Nephron progenitor cell (in vitro differentiated cells): ENCODE measurements around the gene CDH4.

ENCODE experiments used
- DNase-seq: peaks from one replicate; pipeline ENCODE4 v3.0.0; 2021
- H3K27ac Mint-ChIP-seq: 2 replicates; pipeline ENCODE4 v1.8.0; 2021; ENCODE audit warnings: mild to moderate bottlenecking, moderate library complexity, mixed read lengths
- H3K27me3 Mint-ChIP-seq: 2 replicates; pipeline ENCODE4 v1.8.0; 2021; ENCODE audit warnings: mild to moderate bottlenecking, low read depth, mixed read lengths; ENCODE audit not compliant: poor library complexity
- H3K36me3 Mint-ChIP-seq: 2 replicates; pipeline ENCODE4 v1.8.0; 2021; ENCODE audit warnings: low read depth, mixed read lengths
- H3K4me1 Mint-ChIP-seq: 2 replicates; pipeline ENCODE4 v1.8.0; 2021; ENCODE audit warnings: mixed read lengths
- H3K4me3 Mint-ChIP-seq: 2 replicates; pipeline ENCODE4 v1.8.0; 2021; ENCODE audit warnings: mild to moderate bottlenecking, moderate library complexity, mixed read lengths
- H3K9me3 Mint-ChIP-seq: 2 replicates; pipeline ENCODE4 v1.8.0; 2021; ENCODE audit warnings: mild to moderate bottlenecking, moderate library complexity, mixed read lengths
- CTCF ChIP-seq: fragments of 200-600 bp; sonication (generic); IDR thresholded peaks from 2 replicates; pipeline ENCODE4 v1.5.0; 2021; ENCODE audit warnings: antibody characterized with exemption

Gene CDH4

DNA sequence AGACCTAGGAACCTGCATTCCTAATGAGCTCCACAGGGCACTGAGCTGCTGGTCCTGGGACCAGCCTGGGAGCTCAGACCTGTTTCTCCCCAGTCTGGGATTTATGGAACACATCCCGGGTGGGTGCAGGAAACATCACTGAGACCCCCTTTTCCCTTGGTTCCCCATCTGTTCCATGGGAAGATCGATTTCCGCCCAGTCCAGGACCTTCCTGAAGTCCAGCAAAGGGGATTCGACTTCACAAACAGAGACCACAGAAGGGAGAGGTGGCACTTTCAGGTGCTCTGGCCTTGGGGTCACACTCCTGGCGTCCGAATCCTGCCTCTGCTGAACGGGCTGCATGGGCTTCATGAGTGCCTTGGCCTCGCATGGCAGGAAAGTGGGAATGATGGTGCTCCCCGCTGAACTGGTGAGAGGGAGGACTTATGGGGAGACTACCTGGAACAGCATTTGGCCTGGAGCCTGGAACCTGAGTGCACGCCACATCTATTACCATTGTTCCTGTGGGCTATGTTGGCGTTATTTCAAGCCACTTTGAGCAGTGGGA lies 517.3 kb downstream of the CDH4 start:
- TF ChIP-seq CTCF = no peak
- no peaks in the 10 kb centered on the region for H3K27me3 Mint-ChIP-seq
- no peak for DNase-seq
- peaks cover 36% of the 10 kb centered on the region for H3K4me1 Mint-ChIP-seq
- H3K9me3 Mint-ChIP-seq = no peaks in the 10 kb centered on the region
- no peak overlapping the region for H3K4me3 Mint-ChIP-seq
- no peaks in the 10 kb centered on the region for H3K36me3 Mint-ChIP-seq
- H3K27ac Mint-ChIP-seq = no peak overlapping the region

DNA sequence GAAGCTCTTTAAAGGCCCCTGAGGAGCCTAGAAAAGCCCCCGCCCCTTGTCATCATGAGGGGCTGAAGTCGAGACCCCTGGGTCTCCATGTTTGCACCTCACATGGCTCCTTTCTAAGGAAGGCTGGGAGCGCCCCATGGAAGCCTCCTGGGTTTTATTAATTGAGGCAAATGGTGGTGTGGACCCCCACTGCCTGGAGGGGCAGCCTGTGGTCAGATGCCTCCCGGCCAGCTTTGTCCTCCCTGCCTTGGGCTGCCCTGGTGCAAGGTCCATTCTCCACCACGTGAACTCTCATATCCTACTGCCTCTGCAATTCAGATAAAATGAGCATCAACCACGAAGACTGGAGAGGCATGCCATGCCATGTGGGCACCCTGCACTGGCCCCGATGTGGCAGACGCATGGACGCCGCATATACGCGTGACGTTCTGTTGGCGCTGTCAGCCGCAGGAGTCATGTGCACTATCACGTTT lies 518.1 kb downstream of the CDH4 start:
- Mint-ChIP-seq H3K36me3 (no peaks in the 10 kb centered on the region), H3K27ac (no peak overlapping the region), H3K27me3 (no peaks in the 10 kb centered on the region), H3K9me3 (no peaks in the 10 kb centered on the region), H3K4me1 (peaks cover 28% of the 10 kb centered on the region), H3K4me3 (no peak overlapping the region)
- no peak for DNase-seq
- no peak for TF ChIP-seq CTCF

GRCh38 chr20:61771805-61772350 lies 519.8 kb downstream of the CDH4 start:
- H3K4me3 Mint-ChIP-seq = no peak overlapping the region
- no peak overlapping the region for H3K27ac Mint-ChIP-seq
- H3K27me3 Mint-ChIP-seq = peaks cover 3% of the 10 kb centered on the region
- DNase-seq = no peak
- no peaks in the 10 kb centered on the region for H3K9me3 Mint-ChIP-seq
- TF ChIP-seq CTCF = no peak
- H3K4me1 Mint-ChIP-seq = peaks cover 15% of the 10 kb centered on the region
- no peaks in the 10 kb centered on the region for H3K36me3 Mint-ChIP-seq

- H3K9me3 Mint-ChIP-seq = no peaks in the 10 kb centered on the region
- peak; percentile 47 for DNase-seq
- peaks cover 15% of the 10 kb centered on the region for H3K4me1 Mint-ChIP-seq
- TF ChIP-seq CTCF = no peak
- peaks cover 3% of the 10 kb centered on the region for H3K27me3 Mint-ChIP-seq
- no peaks in the 10 kb centered on the region for H3K36me3 Mint-ChIP-seq
- no peak overlapping the region for H3K4me3 Mint-ChIP-seq
- peak overlapping the region; percentile 59 for H3K27ac Mint-ChIP-seq
Observed at GRCh38 chr20:61772828-61773631, 521.0 kb downstream of the CDH4 start.

- Mint-ChIP-seq H3K27ac (no peak overlapping the region), H3K36me3 (no peaks in the 10 kb centered on the region), H3K4me1 (peaks cover 15% of the 10 kb centered on the region), H3K4me3 (no peak overlapping the region), H3K27me3 (peaks cover 7% of the 10 kb centered on the region), H3K9me3 (no peaks in the 10 kb centered on the region)
- no peak for TF ChIP-seq CTCF
- no peak for DNase-seq
Observed at GRCh38 chr20:61773926-61774587, 522.0 kb downstream of the CDH4 start.
